Loucy (cell line): ENCODE measurements around the gene RAD23A.

Experiments
- EZH2phosphoT487 ChIP-seq: fragments of 200-600 bp; IDR thresholded peaks from 2 replicates; pipeline ENCODE4 v1.6.1; 2018; ENCODE audit warnings: antibody characterized with exemption, mild to moderate bottlenecking, moderate library complexity, borderline replicate concordance
- TF ChIP-seq, protein P1 (sequence below): fragments of 200-600 bp; sonication (generic); conservative IDR thresholded peaks from 2 replicates; pipeline ENCODE4 v1.5.1; 2014; ENCODE audit warnings: mild to moderate bottlenecking, antibody characterized with exemption, low read length

DNA sequence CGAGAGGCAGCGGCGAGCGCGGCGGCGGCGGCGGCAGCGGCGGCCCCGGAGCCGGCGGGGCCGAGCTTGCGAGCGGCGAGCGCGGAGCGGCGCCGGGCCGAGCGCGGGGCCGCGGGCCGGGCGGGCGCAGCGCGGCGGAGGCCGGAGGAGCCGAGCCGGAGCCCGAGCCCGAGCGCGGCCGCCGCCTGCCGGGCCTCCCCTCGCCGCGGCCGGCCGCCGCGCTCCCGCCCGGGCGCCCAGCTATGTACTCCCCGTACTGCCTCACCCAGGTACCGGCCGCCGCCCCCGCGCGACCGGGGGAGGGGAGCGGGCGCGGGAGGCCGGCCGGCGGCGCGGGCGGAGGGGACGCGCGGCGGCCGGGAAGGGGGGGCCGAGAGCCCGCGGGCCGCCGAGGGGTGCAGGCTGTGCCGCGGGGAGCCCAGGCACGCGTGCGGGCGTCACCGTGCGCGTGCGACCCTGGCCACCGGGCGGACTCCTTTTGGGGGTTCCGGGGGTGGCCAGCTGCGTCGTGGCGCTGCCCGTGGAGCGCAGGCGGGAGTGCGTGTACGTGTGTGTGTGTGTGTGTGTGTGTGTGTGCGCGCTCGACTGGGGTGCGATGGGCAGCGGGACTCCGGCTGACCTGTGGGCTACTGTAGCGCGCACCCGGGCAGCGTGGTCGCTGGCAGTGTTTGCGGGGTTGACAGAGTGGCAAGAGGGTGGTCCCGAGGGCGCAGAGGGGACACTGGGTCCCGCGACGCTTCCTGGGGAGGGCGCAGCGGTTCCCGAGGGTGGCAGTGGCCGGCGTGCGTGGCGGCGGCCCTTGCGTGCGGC lies 50.1 kb downstream of the RAD23A start:
- TF ChIP-seq, protein P1, sequence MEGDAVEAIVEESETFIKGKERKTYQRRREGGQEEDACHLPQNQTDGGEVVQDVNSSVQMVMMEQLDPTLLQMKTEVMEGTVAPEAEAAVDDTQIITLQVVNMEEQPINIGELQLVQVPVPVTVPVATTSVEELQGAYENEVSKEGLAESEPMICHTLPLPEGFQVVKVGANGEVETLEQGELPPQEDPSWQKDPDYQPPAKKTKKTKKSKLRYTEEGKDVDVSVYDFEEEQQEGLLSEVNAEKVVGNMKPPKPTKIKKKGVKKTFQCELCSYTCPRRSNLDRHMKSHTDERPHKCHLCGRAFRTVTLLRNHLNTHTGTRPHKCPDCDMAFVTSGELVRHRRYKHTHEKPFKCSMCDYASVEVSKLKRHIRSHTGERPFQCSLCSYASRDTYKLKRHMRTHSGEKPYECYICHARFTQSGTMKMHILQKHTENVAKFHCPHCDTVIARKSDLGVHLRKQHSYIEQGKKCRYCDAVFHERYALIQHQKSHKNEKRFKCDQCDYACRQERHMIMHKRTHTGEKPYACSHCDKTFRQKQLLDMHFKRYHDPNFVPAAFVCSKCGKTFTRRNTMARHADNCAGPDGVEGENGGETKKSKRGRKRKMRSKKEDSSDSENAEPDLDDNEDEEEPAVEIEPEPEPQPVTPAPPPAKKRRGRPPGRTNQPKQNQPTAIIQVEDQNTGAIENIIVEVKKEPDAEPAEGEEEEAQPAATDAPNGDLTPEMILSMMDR: no peak
- TF ChIP-seq EZH2phosphoT487: no peak
